ENCODE results near the gene EPN2. TPM values are rescaled to one million over a fixed set of nuclear protein-coding genes. Genes with fewer than 3 reads are reported as not detected.
A peak's percentile ranks its signal among the peaks of the same experiment; 100 is the strongest.

EPN2 gene
- total RNA-seq, 1 experiment from 2014 or later, result 20.8 TPM

- in situ Hi-C loops (cut with HindIII; ENCODE audit: low sequenced_read_pairs), result no loop called here
- DNase-seq (ENCODE audit: low spot score), result no peak
These were observed 48.2 kb downstream of the EPN2 start for GRCh38 chr17:19285213-19285900.

GRCh38 chr17:19286751-19287341, 49.7 kb downstream of the EPN2 start:
- peak; percentile 77 for DNase-seq (ENCODE audit: low spot score)
- in situ Hi-C loops (cut with HindIII; ENCODE audit: low sequenced_read_pairs), result no loop called here

- in situ Hi-C loops (cut with HindIII; ENCODE audit: low sequenced_read_pairs), result no loop called here
- peak; percentile 75 for DNase-seq (ENCODE audit: low spot score)
These were observed 50.5 kb downstream of the EPN2 start for GRCh38 chr17:19287651-19288050.

- DNase-seq (ENCODE audit: low spot score), result no peak
- in situ Hi-C loops (cut with HindIII; ENCODE audit: low sequenced_read_pairs), result no loop called here
These were observed 51.3 kb downstream of the EPN2 start for GRCh38 chr17:19288453-19288852.

GRCh38 chr17:19290066-19290705, 53.0 kb downstream of the EPN2 start:
- DNase-seq (ENCODE audit: low spot score), result no peak
- in situ Hi-C loops (cut with HindIII; ENCODE audit: low sequenced_read_pairs), result no loop called here

GRCh38 chr17:19291646-19292376, 54.6 kb downstream of the EPN2 start:
- no peak for DNase-seq (ENCODE audit: low spot score)
- in situ Hi-C loops (cut with HindIII; ENCODE audit: low sequenced_read_pairs), result no loop called here

- in situ Hi-C loops (cut with HindIII; ENCODE audit: low sequenced_read_pairs), result no loop called here
- DNase-seq (ENCODE audit: low spot score), result no peak
These were observed 55.2 kb downstream of the EPN2 start for GRCh38 chr17:19292377-19292711.

- in situ Hi-C loops (cut with HindIII; ENCODE audit: low sequenced_read_pairs), result no loop called here
These were observed 57.3 kb downstream of the EPN2 start for GRCh38 chr17:19294443-19294842.

GRCh38 chr17:19295473-19296135, 58.4 kb downstream of the EPN2 start:
- DNase-seq (ENCODE audit: low spot score), result no peak
- in situ Hi-C loops (cut with HindIII; ENCODE audit: low sequenced_read_pairs), result no loop called here

More at GRCh38 chr17:19294443-19294842, 57.3 kb downstream of the EPN2 start:
- no peak for DNase-seq (ENCODE audit: low spot score)

GRCh38 chr17:19296786-19297778, 59.9 kb downstream of the EPN2 start:
- in situ Hi-C loops (cut with HindIII; ENCODE audit: low sequenced_read_pairs), result no loop called here

GRCh38 chr17:19298569-19299213, 61.5 kb downstream of the EPN2 start:
- no peak for DNase-seq (ENCODE audit: low spot score)
- in situ Hi-C loops (cut with HindIII; ENCODE audit: low sequenced_read_pairs), result no loop called here

More at GRCh38 chr17:19296786-19297778, 59.9 kb downstream of the EPN2 start:
- DNase-seq (ENCODE audit: low spot score), result no peak

GRCh38 chr17:19299214-19299747, 62.1 kb downstream of the EPN2 start:
- no peak for DNase-seq (ENCODE audit: low spot score)
- in situ Hi-C loops (cut with HindIII; ENCODE audit: low sequenced_read_pairs), result no loop called here

GRCh38 chr17:19299866-19300265, 62.7 kb downstream of the EPN2 start:
- no peak for DNase-seq (ENCODE audit: low spot score)
- in situ Hi-C loops (cut with HindIII; ENCODE audit: low sequenced_read_pairs), result no loop called here

- in situ Hi-C loops (cut with HindIII; ENCODE audit: low sequenced_read_pairs), result no loop called here
- DNase-seq (ENCODE audit: low spot score), result no peak
These were observed 64.2 kb downstream of the EPN2 start for GRCh38 chr17:19301274-19301951.

GRCh38 chr17:19301973-19302372, 64.8 kb downstream of the EPN2 start:
- no peak for DNase-seq (ENCODE audit: low spot score)
- in situ Hi-C loops (cut with HindIII; ENCODE audit: low sequenced_read_pairs), result no loop called here

- no peak for DNase-seq (ENCODE audit: low spot score)
- in situ Hi-C loops (cut with HindIII; ENCODE audit: low sequenced_read_pairs), result no loop called here
These were observed 65.7 kb downstream of the EPN2 start for GRCh38 chr17:19302791-19303331.

GRCh38 chr17:19303367-19303776, 66.2 kb downstream of the EPN2 start:
- in situ Hi-C loops (cut with HindIII; ENCODE audit: low sequenced_read_pairs), result no loop called here
- DNase-seq (ENCODE audit: low spot score), result no peak

Measured in G401 (cell line).